ENCODE results near the gene PTPRU. TPM values are rescaled to one million over a fixed set of nuclear protein-coding genes. Genes with fewer than 3 reads are reported as not detected.

The PTPRU gene
- total RNA-seq, 1 experiment from 2014 or later = 41.4 TPM

DNA sequence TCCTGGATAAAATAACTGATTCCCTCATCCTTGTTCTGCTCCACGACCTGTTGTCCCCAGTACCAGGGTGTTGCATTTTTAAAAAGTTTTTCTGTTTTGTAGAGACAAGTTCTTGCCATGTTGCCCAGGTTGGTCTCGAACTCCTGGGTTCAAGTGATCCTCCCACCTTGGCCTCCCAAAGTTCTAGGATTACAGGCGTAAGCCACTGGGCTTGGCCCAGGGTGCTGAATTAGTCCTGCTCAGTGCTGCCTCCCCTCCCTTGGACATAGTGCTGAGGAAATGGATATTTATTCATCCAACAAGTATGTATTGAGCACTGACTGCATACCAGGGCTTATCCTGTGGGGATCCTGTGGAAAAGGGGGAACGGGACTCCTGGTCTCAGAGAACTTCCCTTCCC is 126.4 kb downstream of the PTPRU start:
- Histone ChIP-seq H3K4me1 (no peaks in the 10 kb centered on the region), H3K27me3 (replicated peaks; ENCODE audit: control insufficient read depth, insufficient read depth, low read length) (no peaks in the 10 kb centered on the region), H3K4me3 (ENCODE audit: low read depth, low read length) (no peak overlapping the region), H3K36me3 (ENCODE audit: control insufficient read depth, insufficient read depth, low read length) (no peaks in the 10 kb centered on the region), H3K9me3 (no peaks in the 10 kb centered on the region)
- Mint-ChIP-seq H3K27me3 (ENCODE audit: insufficient read depth, unreplicated experiment) (peaks cover 11% of the 10 kb centered on the region), H3K9me3 (ENCODE audit: unreplicated experiment) (no peaks in the 10 kb centered on the region), H3K4me3 (ENCODE audit: unreplicated experiment) (no peak overlapping the region), H3K4me1 (ENCODE audit: low read depth, unreplicated experiment) (no peaks in the 10 kb centered on the region), H3K36me3 (ENCODE audit: insufficient read depth, unreplicated experiment) (no peaks in the 10 kb centered on the region), H3K27ac (ENCODE audit: unreplicated experiment) (no peak overlapping the region)
- no peak for DNase-seq
- TF ChIP-seq, protein P1, sequence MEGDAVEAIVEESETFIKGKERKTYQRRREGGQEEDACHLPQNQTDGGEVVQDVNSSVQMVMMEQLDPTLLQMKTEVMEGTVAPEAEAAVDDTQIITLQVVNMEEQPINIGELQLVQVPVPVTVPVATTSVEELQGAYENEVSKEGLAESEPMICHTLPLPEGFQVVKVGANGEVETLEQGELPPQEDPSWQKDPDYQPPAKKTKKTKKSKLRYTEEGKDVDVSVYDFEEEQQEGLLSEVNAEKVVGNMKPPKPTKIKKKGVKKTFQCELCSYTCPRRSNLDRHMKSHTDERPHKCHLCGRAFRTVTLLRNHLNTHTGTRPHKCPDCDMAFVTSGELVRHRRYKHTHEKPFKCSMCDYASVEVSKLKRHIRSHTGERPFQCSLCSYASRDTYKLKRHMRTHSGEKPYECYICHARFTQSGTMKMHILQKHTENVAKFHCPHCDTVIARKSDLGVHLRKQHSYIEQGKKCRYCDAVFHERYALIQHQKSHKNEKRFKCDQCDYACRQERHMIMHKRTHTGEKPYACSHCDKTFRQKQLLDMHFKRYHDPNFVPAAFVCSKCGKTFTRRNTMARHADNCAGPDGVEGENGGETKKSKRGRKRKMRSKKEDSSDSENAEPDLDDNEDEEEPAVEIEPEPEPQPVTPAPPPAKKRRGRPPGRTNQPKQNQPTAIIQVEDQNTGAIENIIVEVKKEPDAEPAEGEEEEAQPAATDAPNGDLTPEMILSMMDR (IDR thresholded peaks at IDR 0.05; ENCODE audit: insufficient read depth in 1 of 2, low read depth in 1 of 2, low read length in 1 of 2, severe bottlenecking in 1 of 2, unreplicated experiment in 1 of 2) = no peak
- CTCF ChIA-PET = no interaction called here
- POLR2A ChIA-PET = no interaction called here
- BruUV-seq (replicated peaks) = no TSS peak
- intact Hi-C loops (cut with micrococcal nuclease; ENCODE audit: unreplicated experiment) = no loop called here

DNA sequence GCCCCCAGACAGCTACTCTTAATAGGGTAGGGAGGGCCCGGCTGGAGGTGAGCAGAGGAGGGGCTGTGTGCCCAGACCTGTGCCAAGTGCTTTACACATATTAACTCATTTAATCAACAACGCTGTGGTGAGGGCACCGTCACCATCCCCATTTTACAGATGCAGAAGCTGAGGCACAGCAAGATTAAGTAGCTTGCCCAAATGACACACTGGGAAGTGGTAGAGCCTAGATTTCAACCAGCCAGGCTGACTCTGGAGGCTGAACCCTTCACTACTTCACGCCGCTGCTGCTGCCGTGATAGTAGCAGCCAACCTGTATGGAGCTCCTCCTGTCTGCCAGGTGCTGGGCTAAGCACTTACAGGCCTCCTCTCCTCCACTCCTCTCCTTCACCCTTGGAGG is 127.2 kb downstream of the PTPRU start:
- Histone ChIP-seq H3K4me3 (ENCODE audit: low read depth, low read length) (no peak overlapping the region), H3K9me3 (no peaks in the 10 kb centered on the region), H3K4me1 (no peaks in the 10 kb centered on the region), H3K27me3 (replicated peaks; ENCODE audit: control insufficient read depth, insufficient read depth, low read length) (no peaks in the 10 kb centered on the region), H3K36me3 (ENCODE audit: control insufficient read depth, insufficient read depth, low read length) (no peaks in the 10 kb centered on the region)
- Mint-ChIP-seq H3K4me3 (ENCODE audit: unreplicated experiment) (no peak overlapping the region), H3K27me3 (ENCODE audit: insufficient read depth, unreplicated experiment) (peaks cover 13% of the 10 kb centered on the region), H3K27ac (ENCODE audit: unreplicated experiment) (no peak overlapping the region), H3K9me3 (ENCODE audit: unreplicated experiment) (no peaks in the 10 kb centered on the region), H3K36me3 (ENCODE audit: insufficient read depth, unreplicated experiment) (no peaks in the 10 kb centered on the region), H3K4me1 (ENCODE audit: low read depth, unreplicated experiment) (no peaks in the 10 kb centered on the region)
- TF ChIP-seq, protein P1 (IDR thresholded peaks at IDR 0.05; ENCODE audit: insufficient read depth in 1 of 2, low read depth in 1 of 2, low read length in 1 of 2, severe bottlenecking in 1 of 2, unreplicated experiment in 1 of 2) = no peak
- POLR2A ChIA-PET = no interaction called here
- CTCF ChIA-PET = no interaction called here
- DNase-seq = no peak
- no TSS peak for BruUV-seq (replicated peaks)
- intact Hi-C loops (cut with micrococcal nuclease; ENCODE audit: unreplicated experiment) = no loop called here

DNA sequence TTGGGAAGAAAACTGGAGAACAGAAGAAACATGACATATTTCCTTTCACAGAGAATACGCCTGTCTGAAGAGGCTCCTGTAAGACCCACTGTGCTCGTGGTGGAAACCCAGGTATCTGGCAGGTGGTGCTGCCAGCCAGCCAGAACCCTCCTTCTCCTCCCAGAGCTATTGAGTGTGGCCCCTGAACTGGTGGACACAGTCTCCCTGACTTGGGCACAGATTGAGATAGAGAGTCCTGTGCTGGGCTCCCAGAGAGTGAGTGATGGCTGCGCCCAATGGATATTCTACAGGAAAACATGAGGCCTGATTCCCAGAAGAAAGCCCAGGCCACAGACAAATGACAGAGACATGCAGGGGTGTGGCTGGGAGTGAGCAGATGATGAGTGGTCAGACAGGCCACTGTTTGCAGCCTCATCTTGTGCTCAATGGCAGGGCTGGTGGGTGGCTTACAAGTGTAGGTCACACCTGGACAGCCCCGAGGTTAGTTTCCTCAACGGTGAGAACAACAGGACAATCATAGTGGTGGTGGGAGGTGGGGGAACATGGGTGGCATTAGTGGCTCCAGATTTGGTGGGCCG is 127.9 kb downstream of the PTPRU start:
- H3K36me3 Mint-ChIP-seq (ENCODE audit: insufficient read depth, unreplicated experiment) = no peaks in the 10 kb centered on the region
- DNase-seq = no peak
- Histone ChIP-seq H3K4me1 (no peaks in the 10 kb centered on the region), H3K4me3 (ENCODE audit: low read depth, low read length) (no peak overlapping the region), H3K27me3 (replicated peaks; ENCODE audit: control insufficient read depth, insufficient read depth, low read length) (no peaks in the 10 kb centered on the region), H3K9me3 (no peaks in the 10 kb centered on the region), H3K36me3 (ENCODE audit: control insufficient read depth, insufficient read depth, low read length) (no peaks in the 10 kb centered on the region)
- ChIA-PET POLR2A (no interaction called here), CTCF (no interaction called here)
- no peaks in the 10 kb centered on the region for H3K4me1 Mint-ChIP-seq (ENCODE audit: low read depth, unreplicated experiment)
- H3K27ac Mint-ChIP-seq (ENCODE audit: unreplicated experiment) = no peak overlapping the region
- H3K27me3 Mint-ChIP-seq (ENCODE audit: insufficient read depth, unreplicated experiment) = peaks cover 14% of the 10 kb centered on the region
- no peaks in the 10 kb centered on the region for H3K9me3 Mint-ChIP-seq (ENCODE audit: unreplicated experiment)
- TF ChIP-seq, protein P1 (IDR thresholded peaks at IDR 0.05; ENCODE audit: insufficient read depth in 1 of 2, low read depth in 1 of 2, low read length in 1 of 2, severe bottlenecking in 1 of 2, unreplicated experiment in 1 of 2) = no peak
- H3K4me3 Mint-ChIP-seq (ENCODE audit: unreplicated experiment) = no peak overlapping the region
- intact Hi-C loops (cut with micrococcal nuclease; ENCODE audit: unreplicated experiment) = no loop called here
- no TSS peak for BruUV-seq (replicated peaks)
